SK-N-SH treated with all-trans-retinoic acid at 6 μM for 48 hours (cell line): ENCODE data around the gene ZSCAN5B.
"Not testable (repeated sequence)": the region's sequence is repeated elsewhere in the genome, so short reads cannot be mapped to it uniquely, and the experiment has no call there.

ENCODE experiments used
- ATAC-seq: fragments of 200-7000 bp; cut with Tn5 transposase; 3 replicates; pipeline ENCODE4 v1.9.1; 2020; ENCODE audit warnings: mild to moderate bottlenecking, moderate library complexity
- ARNTL ChIP-seq: fragments of 450-650 bp; formaldehyde crosslinking; IDR thresholded peaks from 2 replicates; pipeline ENCODE4 v1.5.0; 2020; ENCODE audit warnings: low read depth, mild to moderate bottlenecking, moderate library complexity, borderline replicate concordance
- BACH2 ChIP-seq: fragments of 250-450 bp; sonication (Bioruptor Pico); IDR thresholded peaks from 2 replicates; pipeline ENCODE4 v1.9.0; 2021; ENCODE audit warnings: mild to moderate bottlenecking, borderline replicate concordance
- CREB5 ChIP-seq: fragments of 250-450 bp; sonication (Bioruptor Pico); IDR thresholded peaks from 2 replicates; pipeline ENCODE4 v1.5.1; 2020; ENCODE audit warnings: low read depth, mild to moderate bottlenecking, moderate library complexity
- CSDC2 ChIP-seq: fragments of 250-450 bp; sonication (Bioruptor Pico); IDR thresholded peaks from 2 replicates; pipeline ENCODE4 v1.5.0; 2020; ENCODE audit warnings: mild to moderate bottlenecking, moderate library complexity
- CSRNP3 ChIP-seq: fragments of 250-450 bp; sonication (Bioruptor Pico); IDR thresholded peaks from 2 replicates; pipeline ENCODE4 v1.5.1; 2021; ENCODE audit warnings: mild to moderate bottlenecking, moderate library complexity
- ESRRG ChIP-seq: fragments of 250-450 bp; sonication (Bioruptor Pico); IDR thresholded peaks from 2 replicates; pipeline ENCODE4 v1.6.1; 2021; ENCODE audit warnings: mild to moderate bottlenecking
- ISL1 ChIP-seq: fragments of 250-450 bp; sonication (Bioruptor Pico); IDR thresholded peaks from 2 replicates; pipeline ENCODE4 v2.1.2; 2022; ENCODE audit warnings: mild to moderate bottlenecking, moderate library complexity
- OSR1 ChIP-seq: fragments of 250-450 bp; sonication (Bioruptor Pico); IDR thresholded peaks from 2 replicates; pipeline ENCODE4 v1.8.0; 2022; ENCODE audit warnings: moderate library complexity, mild to moderate bottlenecking, inconsistent platforms
- POU6F1 ChIP-seq: fragments of 250-450 bp; sonication (Bioruptor Pico); IDR thresholded peaks from 2 replicates; pipeline ENCODE4 v1.8.0; 2021; ENCODE audit warnings: low read depth, mild to moderate bottlenecking, moderate library complexity, borderline replicate concordance
- PPARA ChIP-seq: fragments of 250-450 bp; sonication (Bioruptor Pico); IDR thresholded peaks from 2 replicates; pipeline ENCODE4 v1.5.0; 2020; ENCODE audit warnings: mild to moderate bottlenecking, borderline replicate concordance
- RARB ChIP-seq: fragments of 250-450 bp; sonication (Bioruptor Pico); IDR thresholded peaks from 2 replicates; pipeline ENCODE4 v1.8.0; 2021; ENCODE audit warnings: mild to moderate bottlenecking, moderate library complexity
- SNAI2 ChIP-seq: fragments of 250-450 bp; sonication (Bioruptor Pico); IDR thresholded peaks from 2 replicates; pipeline ENCODE4 v1.5.0; 2020; ENCODE audit warnings: mild to moderate bottlenecking, moderate library complexity
- TOX ChIP-seq: fragments of 250-450 bp; sonication (Bioruptor Pico); IDR thresholded peaks from 2 replicates; pipeline ENCODE4 v1.8.0; 2021; ENCODE audit warnings: mild to moderate bottlenecking, moderate library complexity, borderline replicate concordance
- TSHZ2 ChIP-seq: fragments of 250-450 bp; sonication (Bioruptor Pico); IDR thresholded peaks from 2 replicates; pipeline ENCODE4 v1.5.0; 2020; ENCODE audit warnings: mild to moderate bottlenecking, moderate library complexity
- ZC3H10 ChIP-seq: fragments of 250-450 bp; sonication (Bioruptor Pico); IDR thresholded peaks from 2 replicates; pipeline ENCODE4 v1.5.1; 2021; ENCODE audit warnings: mild to moderate bottlenecking, moderate library complexity
- ZFP3 ChIP-seq: fragments of 250-450 bp; sonication (Bioruptor Pico); IDR thresholded peaks from 2 replicates; pipeline ENCODE4 v1.5.0; 2020; ENCODE audit warnings: mild to moderate bottlenecking, moderate library complexity
- ZFP30 ChIP-seq: fragments of 450-650 bp; formaldehyde crosslinking; IDR thresholded peaks from 2 replicates; pipeline ENCODE4 v1.5.0; 2022; ENCODE audit warnings: mild to moderate bottlenecking, moderate library complexity
- ZNF565 ChIP-seq: fragments of 450-650 bp; formaldehyde crosslinking; conservative IDR thresholded peaks from 2 replicates; pipeline ENCODE4 v1.5.0; 2020; ENCODE audit warnings: low read depth, mild to moderate bottlenecking, moderate library complexity
- ZNF70 ChIP-seq: fragments of 450-650 bp; formaldehyde crosslinking; IDR thresholded peaks from 2 replicates; pipeline ENCODE4 v1.5.0; 2020; ENCODE audit warnings: mild to moderate bottlenecking, moderate library complexity
- ZNF8 ChIP-seq: fragments of 450-650 bp; formaldehyde crosslinking; IDR thresholded peaks from 2 replicates; pipeline ENCODE4 v1.5.0; 2020; ENCODE audit warnings: mild to moderate bottlenecking, moderate library complexity

ZSCAN5B gene

GRCh38 chr19:56150358-56150757 lies 47.2 kb downstream of the ZSCAN5B start:
- TF ChIP-seq BACH2 (no peak), CSDC2 (CRISPR knock-in tag) (no peak), ZNF565 (no peak), OSR1 (CRISPR knock-in tag) (no peak), ESRRG (CRISPR knock-in tag) (no peak), CREB5 (no peak), ARNTL (no peak), ZFP3 (no peak), POU6F1 (CRISPR knock-in tag) (no peak), PPARA (no peak), ZFP30 (CRISPR knock-in tag) (no peak), ZNF8 (CRISPR knock-in tag) (no peak)
- no peak for ATAC-seq

GRCh38 chr19:56149656-56150038 lies 47.9 kb downstream of the ZSCAN5B start:
- no peak for ATAC-seq
- no peak for TF ChIP-seq CSDC2 (CRISPR knock-in tag)
- TF ChIP-seq TSHZ2 (CRISPR knock-in tag): no peak
- TF ChIP-seq ARNTL: no peak
- no peak for TF ChIP-seq ZFP30 (CRISPR knock-in tag)
- no peak for TF ChIP-seq PPARA
- TF ChIP-seq ZFP3: no peak
- TF ChIP-seq CREB5: no peak
- no peak for TF ChIP-seq SNAI2 (CRISPR knock-in tag)
- no peak for TF ChIP-seq POU6F1 (CRISPR knock-in tag)
- TF ChIP-seq ISL1: no peak
- TF ChIP-seq ZNF8 (CRISPR knock-in tag): no peak
- TF ChIP-seq ZNF70 (CRISPR knock-in tag): no peak
- no peak for TF ChIP-seq OSR1 (CRISPR knock-in tag)
- TF ChIP-seq ZNF565: no peak
- TF ChIP-seq CSRNP3: no peak
- TF ChIP-seq ZC3H10 (CRISPR knock-in tag): no peak
- no peak for TF ChIP-seq ESRRG (CRISPR knock-in tag)

GRCh38 chr19:56148955-56149655 lies 48.5 kb downstream of the ZSCAN5B start:
- not testable (repeated sequence) for ATAC-seq

- TF ChIP-seq TOX (CRISPR knock-in tag) (no peak), RARB (CRISPR knock-in tag) (no peak), ZC3H10 (CRISPR knock-in tag) (no peak), SNAI2 (CRISPR knock-in tag) (no peak), CSRNP3 (no peak)
- ATAC-seq: no peak
Measured at GRCh38 chr19:56148096-56148495, 49.5 kb downstream of the ZSCAN5B start.
